ENCODE results near the gene AGFG2.

Gene AGFG2

GRCh38 chr7:100544386-100544785 lies 5.4 kb downstream of the AGFG2 start:
- Histone ChIP-seq H3K9me3 (replicated peaks; ENCODE audit: insufficient read depth, low read length) (no peaks in the 10 kb centered on the region), H3K9ac (ENCODE audit: low read length) (no peak overlapping the region), H3K9me2 (replicated peaks; ENCODE audit: insufficient read depth, low read length) (no peaks in the 10 kb centered on the region), H3K27ac (ENCODE audit: low read length) (no peak overlapping the region), H3K36me3 (replicated peaks; ENCODE audit: insufficient read depth, low read length) (no peaks in the 10 kb centered on the region), H3K4me1 (ENCODE audit: low read length) (peaks cover 4% of the 10 kb centered on the region; the same call in 1 of the 2 replicates), H3K4me2 (ENCODE audit: low read depth, low read length) (no peak overlapping the region), H3K4me3 (ENCODE audit: low read length) (no peak overlapping the region), H2AFZ (ENCODE audit: low read length) (no peak overlapping the region), H4K20me1 (ENCODE audit: insufficient read depth, low read length) (no peaks in the 10 kb centered on the region), H3K79me2 (ENCODE audit: low read length) (0 out of 2 replicates have a peak, but pooled peaks cover 5% of the 10 kb centered on the region), H3F3A (ENCODE audit: insufficient read depth, low read length) (no peaks in the 10 kb centered on the region), H3K27me3 (replicated peaks; ENCODE audit: insufficient read depth, low read length) (no peaks in the 10 kb centered on the region)
- no peak for TF ChIP-seq CTCF (IDR thresholded peaks at IDR 0.05; ENCODE audit: low read length)
- TF ChIP-seq EZH2 (optimal IDR thresholded peaks at IDR 0.05; ENCODE audit: low read depth, low read length): no peak
- TF ChIP-seq EZH2phosphoT487 (IDR thresholded peaks at IDR 0.05; ENCODE audit: low read length): no peak
- DNase-seq: no peak

GRCh38 chr7:100544967-100545359 lies 6.0 kb downstream of the AGFG2 start:
- no peak overlapping the region for H3K9ac ChIP-seq (ENCODE audit: low read length)

DNA sequence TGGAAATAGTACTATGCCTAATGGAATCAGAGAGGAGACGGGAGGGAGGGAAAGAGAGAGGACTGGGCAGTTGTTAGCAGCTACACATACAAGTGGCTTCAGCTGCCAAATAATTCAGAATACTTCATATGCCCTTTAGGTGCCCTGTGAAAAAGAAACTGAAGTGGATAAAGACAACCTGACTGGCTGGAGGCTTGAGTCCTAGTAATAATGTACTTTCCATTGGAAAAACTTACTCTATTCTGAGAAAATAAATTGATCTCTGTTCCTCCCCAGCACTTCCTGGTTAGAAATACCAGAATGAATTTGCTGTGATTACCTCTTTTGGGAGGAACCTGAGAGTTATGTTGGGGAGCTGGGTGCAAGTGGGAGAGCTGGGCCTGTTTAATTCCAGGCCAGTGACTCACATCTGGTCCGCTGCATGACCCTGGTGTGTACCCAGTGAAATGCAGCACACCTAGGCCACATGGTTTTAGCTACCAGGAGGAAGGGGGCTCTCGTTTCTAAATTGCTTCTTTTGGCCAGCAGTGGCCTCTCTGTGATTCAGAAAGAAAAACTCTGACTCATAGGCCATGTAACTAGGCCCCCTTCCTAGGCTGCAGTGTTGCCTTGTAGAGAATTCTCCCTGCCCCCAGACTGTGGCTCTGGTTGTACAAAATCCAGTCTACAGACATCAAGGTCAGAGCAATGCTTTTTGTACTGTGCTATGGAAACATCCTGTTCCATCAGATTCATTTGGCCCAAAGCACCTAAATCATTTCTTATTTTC lies 6.5 kb downstream of the AGFG2 start:
- H3K27me3 ChIP-seq (replicated peaks; ENCODE audit: insufficient read depth, low read length): no peaks in the 10 kb centered on the region
- no peaks in the 10 kb centered on the region for H4K20me1 ChIP-seq (ENCODE audit: insufficient read depth, low read length)
- no peak for DNase-seq
- no peak overlapping the region for H3K4me3 ChIP-seq (ENCODE audit: low read length)
- H3K36me3 ChIP-seq (replicated peaks; ENCODE audit: insufficient read depth, low read length): no peaks in the 10 kb centered on the region
- H3K9me3 ChIP-seq (replicated peaks; ENCODE audit: insufficient read depth, low read length): no peaks in the 10 kb centered on the region
- no peaks in the 10 kb centered on the region for H3K9me2 ChIP-seq (replicated peaks; ENCODE audit: insufficient read depth, low read length)
- H3K4me1 ChIP-seq (ENCODE audit: low read length): no peaks in the 10 kb centered on the region
- H3K79me2 ChIP-seq (ENCODE audit: low read length): no peaks in the 10 kb centered on the region
- H3K27ac ChIP-seq (ENCODE audit: low read length): no peak overlapping the region
- no peaks in the 10 kb centered on the region for H3F3A ChIP-seq (ENCODE audit: insufficient read depth, low read length)
- no peak overlapping the region for H3K4me2 ChIP-seq (ENCODE audit: low read depth, low read length)
- TF ChIP-seq EZH2 (optimal IDR thresholded peaks at IDR 0.05; ENCODE audit: low read depth, low read length) (no peak), EZH2phosphoT487 (IDR thresholded peaks at IDR 0.05; ENCODE audit: low read length) (no peak)
- no peak overlapping the region for H3K9ac ChIP-seq (ENCODE audit: low read length)
- H2AFZ ChIP-seq (ENCODE audit: low read length): no peak overlapping the region

More at GRCh38 chr7:100544967-100545359, 6.0 kb downstream of the AGFG2 start:
- no peak overlapping the region for H3K27ac ChIP-seq (ENCODE audit: low read length)
- H3K79me2 ChIP-seq (ENCODE audit: low read length): 0 out of 2 replicates have a peak, but pooled peaks cover 1% of the 10 kb centered on the region
- no peak overlapping the region for H3K4me3 ChIP-seq (ENCODE audit: low read length)
- H3K9me3 ChIP-seq (replicated peaks; ENCODE audit: insufficient read depth, low read length): no peaks in the 10 kb centered on the region
- peaks cover under 1% of the 10 kb centered on the region; the same call in 1 of the 2 replicates for H3K4me1 ChIP-seq (ENCODE audit: low read length)
- no peaks in the 10 kb centered on the region for H4K20me1 ChIP-seq (ENCODE audit: insufficient read depth, low read length)
- DNase-seq: no peak
- TF ChIP-seq EZH2phosphoT487 (IDR thresholded peaks at IDR 0.05; ENCODE audit: low read length) (no peak), EZH2 (optimal IDR thresholded peaks at IDR 0.05; ENCODE audit: low read depth, low read length) (no peak), CTCF (IDR thresholded peaks at IDR 0.05; ENCODE audit: low read length) (no peak)
- H3K9me2 ChIP-seq (replicated peaks; ENCODE audit: insufficient read depth, low read length): no peaks in the 10 kb centered on the region
- no peaks in the 10 kb centered on the region for H3K27me3 ChIP-seq (replicated peaks; ENCODE audit: insufficient read depth, low read length)
- no peak overlapping the region for H3K4me2 ChIP-seq (ENCODE audit: low read depth, low read length)
- no peaks in the 10 kb centered on the region for H3F3A ChIP-seq (ENCODE audit: insufficient read depth, low read length)
- H2AFZ ChIP-seq (ENCODE audit: low read length): no peak overlapping the region
- no peaks in the 10 kb centered on the region for H3K36me3 ChIP-seq (replicated peaks; ENCODE audit: insufficient read depth, low read length)
